ENCODE results near the gene CCR6.

CCR6 gene

GRCh38 chr6:167140589-167141474, 17.9 kb downstream of the CCR6 start:
- in situ Hi-C loops (cut with MboI; ENCODE audit: low sequenced_read_pairs), result no loop called here

GRCh38 chr6:167141667-167142432, 19.0 kb downstream of the CCR6 start:
- in situ Hi-C loops (cut with MboI; ENCODE audit: low sequenced_read_pairs), result no loop called here

DNA sequence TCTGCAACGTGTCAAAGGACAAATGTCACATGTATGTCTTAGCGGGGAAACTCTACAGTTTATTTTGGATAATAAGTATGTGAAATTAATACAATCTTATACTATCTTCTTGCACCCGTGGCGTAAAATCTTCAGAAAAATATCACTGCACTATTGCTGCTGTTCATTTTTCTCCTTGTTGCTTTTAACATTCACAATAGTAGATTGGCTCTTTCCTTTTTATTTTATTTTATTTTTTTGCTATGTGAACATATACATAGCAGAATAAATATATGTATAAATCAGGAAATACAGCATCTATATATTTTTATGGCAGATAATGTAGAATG, 19.5 kb downstream of the CCR6 start:
- in situ Hi-C loops (cut with MboI; ENCODE audit: low sequenced_read_pairs), result no loop called here

GRCh38 chr6:167143041-167143440, 20.1 kb downstream of the CCR6 start:
- in situ Hi-C loops (cut with MboI; ENCODE audit: low sequenced_read_pairs), result no loop called here

GRCh38 chr6:167145461-167145860, 22.6 kb downstream of the CCR6 start:
- in situ Hi-C loops (cut with MboI; ENCODE audit: low sequenced_read_pairs), result no loop called here

GRCh38 chr6:167146135-167146534, 23.2 kb downstream of the CCR6 start:
- in situ Hi-C loops (cut with MboI; ENCODE audit: low sequenced_read_pairs), result no loop called here

DNA sequence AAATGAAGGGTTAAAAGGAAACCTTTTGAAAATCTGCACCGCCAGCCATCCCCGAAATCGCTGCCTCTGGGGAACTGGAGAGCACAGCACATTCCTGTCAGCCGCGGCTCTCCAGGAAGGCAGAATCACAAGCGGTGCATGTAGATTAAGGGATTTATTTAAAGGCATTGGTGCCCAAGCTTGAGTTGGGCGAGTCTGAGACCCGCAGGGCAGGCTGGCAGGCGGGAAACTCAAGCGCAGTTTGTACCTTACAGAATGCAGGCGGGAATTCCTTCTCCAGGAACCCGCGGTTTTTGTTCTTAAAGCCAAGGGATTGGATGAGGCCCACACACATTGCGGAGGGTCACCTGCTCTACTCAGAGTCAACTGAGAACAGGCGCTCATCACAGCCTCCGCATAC, 24.1 kb downstream of the CCR6 start:
- in situ Hi-C loops (cut with MboI; ENCODE audit: low sequenced_read_pairs), result no loop called here

GRCh38 chr6:167148021-167148420, 25.1 kb downstream of the CCR6 start:
- in situ Hi-C loops (cut with MboI; ENCODE audit: low sequenced_read_pairs), result no loop called here

DNA sequence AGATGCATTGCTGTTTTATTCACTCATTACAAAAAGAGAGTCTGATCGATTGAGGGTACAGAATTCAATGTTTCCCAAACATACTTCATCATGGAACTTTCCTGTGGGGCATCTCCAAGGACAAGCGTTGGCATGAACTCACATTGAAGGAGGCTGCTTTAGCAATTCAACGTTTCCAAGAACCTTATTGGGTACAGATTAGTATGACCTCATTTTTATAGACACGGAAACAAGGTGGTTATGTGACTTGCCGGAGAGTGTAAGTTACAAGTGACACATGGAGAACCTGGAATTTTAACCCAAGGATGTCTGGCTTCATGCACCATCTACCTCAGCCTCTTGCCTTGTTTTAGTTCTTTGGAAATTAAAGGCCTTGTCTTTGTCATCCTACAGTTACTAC, 26.1 kb downstream of the CCR6 start:
- in situ Hi-C loops (cut with MboI; ENCODE audit: low sequenced_read_pairs), result no loop called here

GRCh38 chr6:167150941-167151549, 28.1 kb downstream of the CCR6 start:
- in situ Hi-C loops (cut with MboI; ENCODE audit: low sequenced_read_pairs), result no loop called here

GRCh38 chr6:167151648-167152047, 28.8 kb downstream of the CCR6 start:
- in situ Hi-C loops (cut with MboI; ENCODE audit: low sequenced_read_pairs), result no loop called here

GRCh38 chr6:167152862-167153261, 30.0 kb downstream of the CCR6 start:
- in situ Hi-C loops (cut with MboI; ENCODE audit: low sequenced_read_pairs), result no loop called here

GRCh38 chr6:167153521-167153959, 30.6 kb downstream of the CCR6 start:
- in situ Hi-C loops (cut with MboI; ENCODE audit: low sequenced_read_pairs), result no loop called here

- in situ Hi-C loops (cut with MboI; ENCODE audit: low sequenced_read_pairs), result no loop called here
Observed at GRCh38 chr6:167154291-167154690, 31.4 kb downstream of the CCR6 start.

DNA sequence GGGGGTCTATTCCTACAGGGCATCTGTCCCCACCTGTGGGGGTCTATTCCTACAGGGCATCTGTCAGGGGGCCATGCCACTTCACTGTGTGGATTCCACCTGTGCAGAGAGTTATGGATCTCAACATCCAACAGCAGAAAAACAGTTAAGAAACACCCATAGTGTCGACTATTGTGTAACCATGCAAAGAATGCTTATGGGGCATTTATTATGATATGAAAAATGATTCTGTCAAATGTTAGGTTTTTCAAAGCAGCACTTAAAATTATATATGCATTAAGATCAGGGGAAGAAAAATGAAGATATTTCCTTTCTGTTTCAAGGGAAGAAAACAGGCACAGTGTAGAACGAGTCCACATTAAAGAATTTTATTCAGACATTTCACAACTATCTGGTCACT, 32.0 kb downstream of the CCR6 start:
- in situ Hi-C loops (cut with MboI; ENCODE audit: low sequenced_read_pairs), result no loop called here

- in situ Hi-C loops (cut with MboI; ENCODE audit: low sequenced_read_pairs), result no loop called here
Observed at GRCh38 chr6:167157414-167157813, 34.5 kb downstream of the CCR6 start.

DNA sequence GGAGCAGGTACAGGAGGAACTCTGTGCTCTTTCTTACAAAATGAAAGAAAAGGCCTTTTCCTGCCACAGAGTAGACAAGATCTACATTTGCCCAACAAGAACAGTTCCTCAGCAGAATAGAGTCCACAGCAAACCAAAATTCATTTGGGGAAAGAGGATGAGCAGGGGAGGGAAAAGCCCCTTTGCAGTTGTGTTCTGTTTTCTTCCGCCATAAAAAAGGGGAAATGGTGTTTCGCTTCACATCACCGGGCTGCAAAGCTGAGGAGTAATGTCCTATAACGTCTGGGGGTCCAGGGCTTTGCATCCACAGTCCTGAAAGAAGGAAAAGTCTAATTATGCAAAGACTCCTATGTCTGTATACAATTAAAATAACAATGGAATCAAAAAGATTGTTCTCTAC, 35.0 kb downstream of the CCR6 start, which contains the start of gene GPR31:
TSS of gene GPR31 (minus strand) at position 118 of the 400 bp plus-strand sequence. CDS start 149 bp downstream, outside the sequence.
- in situ Hi-C loops (cut with MboI; ENCODE audit: low sequenced_read_pairs), result no loop called here

GRCh38 chr6:167161851-167162467, 39.1 kb downstream of the CCR6 start:
- in situ Hi-C loops (cut with MboI; ENCODE audit: low sequenced_read_pairs), result no loop called here

GRCh38 chr6:167162591-167162990, 39.7 kb downstream of the CCR6 start:
- in situ Hi-C loops (cut with MboI; ENCODE audit: low sequenced_read_pairs), result no loop called here

DNA sequence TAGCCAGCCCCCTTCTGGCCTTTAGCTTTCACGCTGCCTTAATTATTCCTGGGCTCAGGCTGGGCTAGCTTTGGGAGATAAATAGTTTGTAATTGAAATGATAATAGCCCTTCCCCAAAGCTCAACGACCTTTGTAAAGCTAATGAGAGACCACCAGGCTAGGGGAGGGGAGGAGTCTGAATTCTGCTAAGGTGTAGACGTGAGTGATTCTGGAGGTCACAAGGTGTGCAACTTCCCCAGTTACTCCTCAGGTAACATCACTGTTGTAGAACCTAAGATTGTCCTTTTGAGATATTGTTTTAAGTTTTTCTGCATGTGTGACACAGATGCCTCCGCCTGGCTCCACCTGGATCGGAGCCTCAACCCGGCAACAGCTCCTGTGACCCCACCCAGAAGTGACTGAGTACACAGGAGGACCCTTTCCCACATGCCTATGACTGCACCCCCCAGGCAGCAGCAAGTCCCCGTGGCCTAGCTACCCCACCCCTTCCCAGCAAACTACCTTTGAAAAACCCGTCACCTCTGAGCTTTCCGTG, 40.6 kb downstream of the CCR6 start:
- in situ Hi-C loops (cut with MboI; ENCODE audit: low sequenced_read_pairs), result no loop called here

GRCh38 chr6:167164261-167164660, 41.4 kb downstream of the CCR6 start:
- in situ Hi-C loops (cut with MboI; ENCODE audit: low sequenced_read_pairs), result no loop called here
